ENCODE data around the gene GPD1L.
"Not testable (repeated sequence)": the region's sequence is repeated elsewhere in the genome, so short reads cannot be mapped to it uniquely, and the experiment has no call there.

Gene GPD1L

GRCh38 chr3:32106132-32106928 is at the start of gene GPD1L:
GPD1L (plus strand) TSS chr3:32106620; CDS start chr3:32106712, 92 bp downstream.
- ChIA-PET POLR2A (ENCODE audit: low non-redundant PET) (no interaction called here), CTCF (interaction anchor here (0.5 kb wide), 1 partner anchor 37 kb away, joined by 3 read pairs; no protein-coding TSS in a partner anchor)
- DNase-seq (ENCODE audit: low spot score) = peak; percentile 85
- TF ChIP-seq, protein P1, sequence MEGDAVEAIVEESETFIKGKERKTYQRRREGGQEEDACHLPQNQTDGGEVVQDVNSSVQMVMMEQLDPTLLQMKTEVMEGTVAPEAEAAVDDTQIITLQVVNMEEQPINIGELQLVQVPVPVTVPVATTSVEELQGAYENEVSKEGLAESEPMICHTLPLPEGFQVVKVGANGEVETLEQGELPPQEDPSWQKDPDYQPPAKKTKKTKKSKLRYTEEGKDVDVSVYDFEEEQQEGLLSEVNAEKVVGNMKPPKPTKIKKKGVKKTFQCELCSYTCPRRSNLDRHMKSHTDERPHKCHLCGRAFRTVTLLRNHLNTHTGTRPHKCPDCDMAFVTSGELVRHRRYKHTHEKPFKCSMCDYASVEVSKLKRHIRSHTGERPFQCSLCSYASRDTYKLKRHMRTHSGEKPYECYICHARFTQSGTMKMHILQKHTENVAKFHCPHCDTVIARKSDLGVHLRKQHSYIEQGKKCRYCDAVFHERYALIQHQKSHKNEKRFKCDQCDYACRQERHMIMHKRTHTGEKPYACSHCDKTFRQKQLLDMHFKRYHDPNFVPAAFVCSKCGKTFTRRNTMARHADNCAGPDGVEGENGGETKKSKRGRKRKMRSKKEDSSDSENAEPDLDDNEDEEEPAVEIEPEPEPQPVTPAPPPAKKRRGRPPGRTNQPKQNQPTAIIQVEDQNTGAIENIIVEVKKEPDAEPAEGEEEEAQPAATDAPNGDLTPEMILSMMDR (conservative IDR thresholded peaks at IDR 0.05; ENCODE audit: low read depth) = no peak
- peak within 1 kb of the TSS; percentile 83 for H3K27ac ChIP-seq

- CTCF ChIA-PET; POLR2A ChIA-PET (ENCODE audit: low non-redundant PET): not testable (repeated sequence)
Observed at GRCh38 chr3:32058465-32058864, 48.0 kb upstream of the GPD1L start.

GRCh38 chr3:32062950-32063582 is 43.4 kb upstream of the GPD1L start:
- CTCF ChIA-PET = no interaction called here
- POLR2A ChIA-PET (ENCODE audit: low non-redundant PET) = no interaction called here
- TF ChIP-seq, protein P1 (conservative IDR thresholded peaks at IDR 0.05; ENCODE audit: low read depth) = no peak
- no peak for DNase-seq (ENCODE audit: low spot score)
- H3K27ac ChIP-seq = no peak overlapping the region

More at GRCh38 chr3:32058465-32058864, 48.0 kb upstream of the GPD1L start:
- not testable (repeated sequence) for H3K27ac ChIP-seq; DNase-seq (ENCODE audit: low spot score)

DNA sequence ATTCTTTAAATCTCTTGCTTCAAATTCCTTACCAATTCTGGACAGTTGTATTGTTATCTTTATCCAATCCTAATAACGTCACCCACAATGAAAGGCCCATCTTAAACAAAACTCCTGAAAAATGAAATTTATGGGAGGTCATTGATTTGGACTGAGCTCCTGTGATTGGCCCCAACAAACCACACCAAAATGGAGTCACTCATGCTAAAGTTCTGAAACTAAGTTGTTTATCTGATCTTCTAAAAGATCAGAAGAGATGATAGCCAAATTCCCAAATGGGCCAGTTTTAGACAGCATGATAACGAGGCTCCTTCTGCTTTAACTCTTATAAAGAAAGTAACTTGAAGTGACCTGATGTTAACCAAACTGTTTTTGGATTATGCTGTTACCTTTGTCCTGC is 39.7 kb upstream of the GPD1L start:
- DNase-seq (ENCODE audit: low spot score) = no peak
- TF ChIP-seq, protein P1 (conservative IDR thresholded peaks at IDR 0.05; ENCODE audit: low read depth) = no peak

GRCh38 chr3:32074194-32074593 is 32.2 kb upstream of the GPD1L start:
- CTCF ChIA-PET; DNase-seq (ENCODE audit: low spot score); H3K27ac ChIP-seq; POLR2A ChIA-PET (ENCODE audit: low non-redundant PET): not testable (repeated sequence)

More for the DNA sequence above, 39.7 kb upstream of the GPD1L start:
- no peak overlapping the region for H3K27ac ChIP-seq
- ChIA-PET CTCF (no interaction called here), POLR2A (ENCODE audit: low non-redundant PET) (no interaction called here)

DNA sequence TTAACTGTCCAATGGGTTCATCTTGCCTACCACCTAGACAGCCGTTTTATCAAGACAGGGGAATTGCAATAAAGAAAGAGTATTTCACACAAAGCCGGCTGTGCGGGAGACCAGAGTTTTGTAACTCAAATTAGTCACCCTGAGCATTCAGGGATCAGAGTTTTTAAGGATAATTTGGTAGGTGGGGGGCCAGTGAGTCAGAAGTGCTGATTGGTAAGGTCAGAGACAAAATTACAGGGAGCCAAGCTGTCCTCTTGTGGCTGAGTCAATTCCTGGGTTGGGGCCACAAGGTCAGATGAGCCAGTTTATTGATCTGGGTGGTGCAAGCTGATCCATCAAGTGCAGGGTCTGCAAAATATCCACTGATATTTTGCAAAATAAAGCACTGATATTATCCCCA is 29.9 kb upstream of the GPD1L start:
- TF ChIP-seq, protein P1 (conservative IDR thresholded peaks at IDR 0.05; ENCODE audit: low read depth) = no peak
- CTCF ChIA-PET = no interaction called here
- POLR2A ChIA-PET (ENCODE audit: low non-redundant PET) = no interaction called here
- DNase-seq (ENCODE audit: low spot score) = no peak
- no peak overlapping the region for H3K27ac ChIP-seq

GRCh38 chr3:32077260-32078084 is 28.9 kb upstream of the GPD1L start:
- no peak overlapping the region for H3K27ac ChIP-seq
- ChIA-PET CTCF (no interaction called here), POLR2A (ENCODE audit: low non-redundant PET) (no interaction called here)
- DNase-seq (ENCODE audit: low spot score) = no peak
- TF ChIP-seq, protein P1 (conservative IDR thresholded peaks at IDR 0.05; ENCODE audit: low read depth) = no peak
